ENCODE data around the gene PCBP4. TPM values are rescaled to one million over a fixed set of nuclear protein-coding genes. Genes with fewer than 3 reads are reported as not detected.

The PCBP4 gene
- total and polyA plus RNA-seq, 4 experiments from 2014 or later, result 13.0 to 20.5 (median 19.1) TPM

- H3K36me3 Mint-ChIP-seq, result peaks cover 14 to 34% of the 10 kb centered on the region in 2 donors
- Histone ChIP-seq H3K36me3 (ENCODE audit: insufficient read depth, low read length) (peaks cover 28% of the 10 kb centered on the region), H3K27ac (ENCODE audit: low read depth, low read length) (peak overlapping the region; percentile 62), H3K4me3 (ENCODE audit: low read length in 2 of 2) (peak overlapping the region; percentile 42 to 72), H3K4me1 (ENCODE audit: insufficient read depth, low read length) (peaks cover 37% of the 10 kb centered on the region), H3K9me3 (ENCODE audit: control insufficient read depth in 1 of 2, low read length in 2 of 2) (no peaks in the 10 kb centered on the region), H3K27me3 (ENCODE audit: insufficient read depth, low read length) (no peaks in the 10 kb centered on the region)
- H3K4me1 Mint-ChIP-seq, result peaks cover 18 to 48% (median 28%) of the 10 kb centered on the region in 4 donors
- H3K9me3 Mint-ChIP-seq, result no peaks in the 10 kb centered on the region
- ChIA-PET CTCF (ENCODE audit: partially characterized antibody) (interaction anchor here (0.9 to 3.7 kb wide), 14 partner anchors 10 to 440 kb away, joined by 3 to 49 read pairs (median 9); partner anchors contain the start of genes ABHD14A, ABHD14B, ACY1 and DCAF1), POLR2A (ENCODE audit: partially characterized antibody) (interaction anchor here (0.6 to 2.9 kb wide), 11 partner anchors 8 to 441 kb away, joined by 3 to 72 read pairs (median 5); partner anchors contain the start of genes ABHD14A, ABHD14B, ACY1 and DCAF1)
- peak overlapping the region in 6 of 7 donors; percentile 60 to 92 (median 82) for H3K27ac Mint-ChIP-seq
- DNase-seq, result no peak
- H3K27me3 Mint-ChIP-seq, result no peaks in the 10 kb centered on the region
- intact Hi-C loops (cut with micrococcal nuclease), result no loop called here
- peak overlapping the region; percentile 85 to 96 (median 91) for H3K4me3 Mint-ChIP-seq
Measured at GRCh38 chr3:51940648-51941462, 26.4 kb downstream of the PCBP4 start.

- ChIA-PET CTCF (ENCODE audit: partially characterized antibody) (no interaction called here), POLR2A (ENCODE audit: partially characterized antibody) (no interaction called here)
- H3K27ac Mint-ChIP-seq, result peak overlapping the region in 2 of 7 donors; percentile 11 to 76
Measured at GRCh38 chr3:51938780-51939425, 28.4 kb downstream of the PCBP4 start.

GRCh38 chr3:51937611-51938450 is 29.4 kb downstream of the PCBP4 start:
- Mint-ChIP-seq H3K36me3 (peaks cover 34 to 61% of the 10 kb centered on the region in 2 donors), H3K9me3 (peaks cover 0 to 2% (median 0%) of the 10 kb centered on the region in 8 donors), H3K27ac (peak overlapping the region in 1 of 7 donors; percentile 60), H3K4me1 (peaks cover 16 to 37% (median 24%) of the 10 kb centered on the region in 4 donors), H3K4me3 (no peak overlapping the region), H3K27me3 (no peaks in the 10 kb centered on the region)
- DNase-seq, result no peak
- Histone ChIP-seq H3K4me1 (ENCODE audit: insufficient read depth, low read length) (peaks cover 31% of the 10 kb centered on the region), H3K36me3 (ENCODE audit: insufficient read depth, low read length) (peaks cover 53% of the 10 kb centered on the region), H3K9me3 (ENCODE audit: control insufficient read depth in 1 of 2, low read length in 2 of 2) (no peaks in the 10 kb centered on the region), H3K27me3 (ENCODE audit: insufficient read depth, low read length) (no peaks in the 10 kb centered on the region), H3K4me3 (ENCODE audit: low read length in 2 of 2) (no peak overlapping the region), H3K27ac (ENCODE audit: low read depth, low read length) (no peak overlapping the region)
- intact Hi-C loops (cut with micrococcal nuclease), result no loop called here
- ChIA-PET CTCF (ENCODE audit: partially characterized antibody) (interaction anchor here (1.3 kb wide), 2 partner anchors 10 to 36 kb away, joined by 3 read pairs; partner anchors contain the start of gene ABHD14B), POLR2A (ENCODE audit: partially characterized antibody) (interaction anchor here (2.2 kb wide), 1 partner anchor 36 kb away, joined by 7 read pairs; the partner anchor contains the start of genes ABHD14A and ABHD14B)

More at GRCh38 chr3:51938780-51939425, 28.4 kb downstream of the PCBP4 start:
- Mint-ChIP-seq H3K27me3 (no peaks in the 10 kb centered on the region), H3K9me3 (no peaks in the 10 kb centered on the region), H3K4me1 (peaks cover 18 to 43% (median 28%) of the 10 kb centered on the region in 4 donors), H3K36me3 (peaks cover 28 to 51% of the 10 kb centered on the region in 2 donors), H3K4me3 (peak overlapping the region in 3 of 8 donors; percentile 0 to 17 (median 1))
- H3K4me3 ChIP-seq (ENCODE audit: low read length in 2 of 2), result no peak overlapping the region
- no peak overlapping the region for H3K27ac ChIP-seq (ENCODE audit: low read depth, low read length)
- peaks cover 46% of the 10 kb centered on the region for H3K36me3 ChIP-seq (ENCODE audit: insufficient read depth, low read length)
- DNase-seq, result no peak
- peaks cover 37% of the 10 kb centered on the region for H3K4me1 ChIP-seq (ENCODE audit: insufficient read depth, low read length)
- intact Hi-C loops (cut with micrococcal nuclease), result no loop called here
- H3K27me3 ChIP-seq (ENCODE audit: insufficient read depth, low read length), result no peaks in the 10 kb centered on the region
- H3K9me3 ChIP-seq (ENCODE audit: control insufficient read depth in 1 of 2, low read length in 2 of 2), result no peaks in the 10 kb centered on the region

GRCh38 chr3:51937014-51937413 is 30.2 kb downstream of the PCBP4 start:
- DNase-seq, result no peak
- Mint-ChIP-seq H3K27me3 (no peaks in the 10 kb centered on the region), H3K36me3 (peaks cover 34 to 64% of the 10 kb centered on the region in 2 donors), H3K4me1 (peaks cover 12 to 29% (median 20%) of the 10 kb centered on the region in 4 donors), H3K27ac (peak overlapping the region in 1 of 7 donors; percentile 48), H3K4me3 (no peak overlapping the region), H3K9me3 (peaks cover 0 to 2% (median 0%) of the 10 kb centered on the region in 8 donors)
- peaks cover 53% of the 10 kb centered on the region for H3K36me3 ChIP-seq (ENCODE audit: insufficient read depth, low read length)
- no peak overlapping the region for H3K27ac ChIP-seq (ENCODE audit: low read depth, low read length)
- H3K27me3 ChIP-seq (ENCODE audit: insufficient read depth, low read length), result no peaks in the 10 kb centered on the region
- POLR2A ChIA-PET (ENCODE audit: partially characterized antibody), result interaction anchor here (2.2 kb wide), 1 partner anchor 37 kb away, joined by 7 read pairs; the partner anchor contains the start of genes ABHD14A and ABHD14B
- CTCF ChIA-PET (ENCODE audit: partially characterized antibody), result interaction anchor here (1.3 kb wide), 2 partner anchors 11 to 37 kb away, joined by 3 read pairs; partner anchors contain the start of gene ABHD14B
- H3K9me3 ChIP-seq (ENCODE audit: control insufficient read depth in 1 of 2, low read length in 2 of 2), result no peaks in the 10 kb centered on the region
- H3K4me3 ChIP-seq (ENCODE audit: low read length in 2 of 2), result no peak overlapping the region
- H3K4me1 ChIP-seq (ENCODE audit: insufficient read depth, low read length), result peaks cover 25% of the 10 kb centered on the region
- intact Hi-C loops (cut with micrococcal nuclease), result no loop called here

GRCh38 chr3:51935886-51936755 is 31.1 kb downstream of the PCBP4 start:
- POLR2A ChIA-PET (ENCODE audit: partially characterized antibody), result interaction anchor here (0.6 to 2.2 kb wide), 2 partner anchors 12 to 38 kb away, joined by 3 to 7 read pairs; partner anchors contain the start of genes ABHD14A and ABHD14B
- no peak for DNase-seq
- intact Hi-C loops (cut with micrococcal nuclease), result no loop called here

More at GRCh38 chr3:51935886-51936755, 31.1 kb downstream of the PCBP4 start:
- H3K36me3 ChIP-seq (ENCODE audit: insufficient read depth, low read length), result peaks cover 53% of the 10 kb centered on the region
- Mint-ChIP-seq H3K27me3 (no peaks in the 10 kb centered on the region), H3K27ac (no peak overlapping the region), H3K4me3 (no peak overlapping the region), H3K9me3 (peaks cover 0 to 2% (median 0%) of the 10 kb centered on the region in 8 donors), H3K4me1 (peaks cover 11 to 20% (median 16%) of the 10 kb centered on the region in 4 donors), H3K36me3 (peaks cover 34 to 65% of the 10 kb centered on the region in 2 donors)
- H3K27ac ChIP-seq (ENCODE audit: low read depth, low read length), result no peak overlapping the region
- no peaks in the 10 kb centered on the region for H3K27me3 ChIP-seq (ENCODE audit: insufficient read depth, low read length)
- no peak overlapping the region for H3K4me3 ChIP-seq (ENCODE audit: low read length in 2 of 2)
- peaks cover 20% of the 10 kb centered on the region for H3K4me1 ChIP-seq (ENCODE audit: insufficient read depth, low read length)
- H3K9me3 ChIP-seq (ENCODE audit: control insufficient read depth in 1 of 2, low read length in 2 of 2), result no peaks in the 10 kb centered on the region
- CTCF ChIA-PET (ENCODE audit: partially characterized antibody), result interaction anchor here (1.3 kb wide), 1 partner anchor 12 kb away, joined by 3 read pairs; no protein-coding TSS in a partner anchor

Measured in CD4-positive, alpha-beta memory T cell (primary cell).